Measurements from ENCODE around the gene MEST. TPM values are rescaled to one million over a fixed set of nuclear protein-coding genes. Genes with fewer than 3 reads are reported as not detected.
"Not testable (repeated sequence)": the region's sequence is repeated elsewhere in the genome, so short reads cannot be mapped to it uniquely, and the experiment has no call there.

MEST gene
- 56.2 and 57.2 TPM in 2 replicates for total RNA-seq
- 91.6 and 98.3 TPM in 2 replicates for polyA plus RNA-seq

GRCh38 chr7:130491841-130492522, at the start of gene MEST:
TSS of gene MEST (plus strand) at chr7:130492085. CDS start at chr7:130492314, 229 bp downstream.
- DNase-seq (ENCODE audit: low read depth in 1 of 2, low spot score in 1 of 2): peak; percentile 62 to 63
- TF ChIP-seq CTCF (IDR thresholded peaks at IDR 0.05; ENCODE audit: low read depth, low read length): no peak
- Histone ChIP-seq H3K27me3 (peaks cover 8% of the 10 kb centered on the region), H3K36me3 (peaks cover 2% of the 10 kb centered on the region), H3K4me3 (peak within 1 kb of the TSS; percentile 53), H3K9me3 (ENCODE audit: low read depth) (no peaks in the 10 kb centered on the region), H3K27ac (no peak within 1 kb of the TSS), H3K4me1 (ENCODE audit: low read depth) (peaks cover 13% of the 10 kb centered on the region)

- H3K27me3 ChIP-seq: no peaks in the 10 kb centered on the region
- peaks cover 19% of the 10 kb centered on the region for H3K4me1 ChIP-seq (ENCODE audit: low read depth)
- no peaks in the 10 kb centered on the region for H3K9me3 ChIP-seq (ENCODE audit: low read depth)
- no peak overlapping the region for H3K4me3 ChIP-seq
- TF ChIP-seq CTCF (IDR thresholded peaks at IDR 0.05; ENCODE audit: low read depth, low read length): no peak
- DNase-seq (ENCODE audit: low read depth in 1 of 2, low spot score in 1 of 2): no peak
- no peaks in the 10 kb centered on the region for H3K36me3 ChIP-seq
- H3K27ac ChIP-seq: no peak overlapping the region
These were observed 49.3 kb upstream of the MEST start for GRCh38 chr7:130442601-130443000.

- Histone ChIP-seq H3K36me3 (no peaks in the 10 kb centered on the region), H3K27me3 (no peaks in the 10 kb centered on the region), H3K4me3 (no peak overlapping the region), H3K27ac (no peak overlapping the region), H3K9me3 (ENCODE audit: low read depth) (no peaks in the 10 kb centered on the region), H3K4me1 (ENCODE audit: low read depth) (peaks cover 16% of the 10 kb centered on the region)
- no peak for TF ChIP-seq CTCF (IDR thresholded peaks at IDR 0.05; ENCODE audit: low read depth, low read length)
- DNase-seq (ENCODE audit: low read depth in 1 of 2, low spot score in 1 of 2): peak; percentile 13 to 90
These were observed 47.7 kb upstream of the MEST start for GRCh38 chr7:130444234-130444633.

- no peaks in the 10 kb centered on the region for H3K36me3 ChIP-seq
- H3K9me3 ChIP-seq (ENCODE audit: low read depth): no peaks in the 10 kb centered on the region
- TF ChIP-seq CTCF (IDR thresholded peaks at IDR 0.05; ENCODE audit: low read depth, low read length): no peak
These were observed 47.0 kb upstream of the MEST start for GRCh38 chr7:130444751-130445407.

DNA sequence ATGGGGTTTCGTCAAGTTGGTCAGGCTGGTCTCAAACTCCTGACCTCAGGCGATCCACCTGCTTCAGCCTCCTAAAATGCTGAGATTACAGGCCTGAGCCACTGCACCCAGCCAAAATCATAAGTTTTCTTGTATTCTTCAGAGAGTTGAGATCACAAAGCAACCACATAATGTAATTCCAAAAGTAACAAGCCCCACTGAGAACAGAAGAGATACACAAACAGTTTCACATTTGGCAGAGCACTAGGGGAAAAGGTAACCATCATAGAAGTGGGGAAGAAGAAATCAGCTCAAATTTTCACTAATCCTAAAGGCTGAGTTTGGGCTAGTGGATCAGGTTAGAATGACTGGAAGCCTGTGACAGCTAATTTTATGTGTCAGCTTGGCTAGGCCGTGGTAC, 45.6 kb upstream of the MEST start:
- no peak for TF ChIP-seq CTCF (IDR thresholded peaks at IDR 0.05; ENCODE audit: low read depth, low read length)
- no peak overlapping the region for H3K27ac ChIP-seq
- no peaks in the 10 kb centered on the region for H3K36me3 ChIP-seq

More at GRCh38 chr7:130444751-130445407, 47.0 kb upstream of the MEST start:
- Histone ChIP-seq H3K27ac (no peak overlapping the region), H3K4me1 (ENCODE audit: low read depth) (peaks cover 16% of the 10 kb centered on the region), H3K4me3 (no peak overlapping the region), H3K27me3 (no peaks in the 10 kb centered on the region)
- DNase-seq (ENCODE audit: low read depth in 1 of 2, low spot score in 1 of 2): peak in 1 of 2 donors; percentile 19

DNA sequence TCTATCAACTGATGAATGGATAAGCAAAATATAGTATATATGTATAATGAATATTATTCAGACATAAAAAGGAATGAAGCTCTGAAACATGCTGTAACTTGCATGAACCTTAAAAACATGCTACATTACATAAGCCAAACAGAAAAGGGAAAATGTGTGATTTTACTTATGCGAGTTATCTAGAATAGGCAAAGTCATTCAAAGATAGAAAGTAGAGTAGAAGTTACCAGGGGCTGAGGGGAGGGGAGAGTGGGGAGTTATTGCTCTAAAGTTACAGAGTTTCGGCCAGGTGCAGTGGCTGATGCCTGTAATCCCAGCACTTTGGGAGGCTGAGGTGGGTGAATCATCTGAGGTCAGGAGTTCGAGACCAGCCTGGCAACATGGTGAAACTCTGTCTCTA, 40.5 kb upstream of the MEST start:
- not testable (repeated sequence) for DNase-seq (ENCODE audit: low read depth in 1 of 2, low spot score in 1 of 2); H3K9me3 ChIP-seq (ENCODE audit: low read depth); H3K36me3 ChIP-seq; H3K4me1 ChIP-seq (ENCODE audit: low read depth); H3K4me3 ChIP-seq; H3K27ac ChIP-seq; H3K27me3 ChIP-seq

More for the DNA sequence above, 45.6 kb upstream of the MEST start:
- DNase-seq (ENCODE audit: low read depth in 1 of 2, low spot score in 1 of 2): no peak
- Histone ChIP-seq H3K9me3 (ENCODE audit: low read depth) (no peaks in the 10 kb centered on the region), H3K27me3 (no peaks in the 10 kb centered on the region), H3K4me3 (no peak overlapping the region), H3K4me1 (ENCODE audit: low read depth) (peaks cover 16% of the 10 kb centered on the region)

All from cardiac muscle cell (in vitro differentiated cells and primary cell).